GM21447 (cell line): ENCODE measurements around the gene CPED1.
"Not testable (repeated sequence)": the region's sequence is repeated elsewhere in the genome, so short reads cannot be mapped to it uniquely, and the experiment has no call there.

Source experiments
- ATAC-seq: cut with Tn5 transposase; IDR thresholded peaks from one replicate; pipeline ENCODE4 v1.9.1; 2021; ENCODE audit not compliant: unreplicated experiment

CPED1 gene

DNA sequence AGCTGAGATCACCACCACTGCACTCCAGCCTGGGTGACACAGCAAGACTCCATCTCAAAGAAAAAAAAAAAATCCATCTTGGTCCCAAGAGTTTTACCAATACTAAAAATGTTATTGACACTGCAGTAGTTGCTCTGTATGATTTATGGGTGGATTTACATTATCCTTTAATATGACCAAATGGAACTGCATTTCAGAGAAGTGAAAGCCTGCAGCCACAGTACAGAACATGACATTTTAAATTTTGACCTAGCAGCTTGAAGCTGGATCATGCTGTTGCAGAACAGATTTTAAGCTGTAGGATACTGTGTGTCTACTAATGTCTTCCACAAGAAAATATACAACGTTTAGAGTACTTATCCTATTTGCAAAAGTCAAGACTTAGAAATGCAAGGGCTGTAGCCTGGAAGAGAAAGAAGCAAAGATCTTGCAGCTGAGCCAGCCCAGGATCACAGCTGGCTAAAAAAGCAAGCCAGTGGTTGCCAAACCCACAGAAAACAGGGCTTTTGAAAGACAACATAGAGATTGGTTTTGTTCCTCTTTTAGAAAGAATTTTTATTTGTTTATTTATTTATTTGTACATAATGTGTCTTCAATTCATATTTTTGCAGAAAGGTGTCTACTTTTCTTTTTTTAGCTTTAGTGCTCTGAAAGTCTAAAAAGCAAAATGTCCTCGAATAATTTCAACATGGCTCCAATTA, 285.1 kb downstream of the CPED1 start:
- no peak for ATAC-seq

DNA sequence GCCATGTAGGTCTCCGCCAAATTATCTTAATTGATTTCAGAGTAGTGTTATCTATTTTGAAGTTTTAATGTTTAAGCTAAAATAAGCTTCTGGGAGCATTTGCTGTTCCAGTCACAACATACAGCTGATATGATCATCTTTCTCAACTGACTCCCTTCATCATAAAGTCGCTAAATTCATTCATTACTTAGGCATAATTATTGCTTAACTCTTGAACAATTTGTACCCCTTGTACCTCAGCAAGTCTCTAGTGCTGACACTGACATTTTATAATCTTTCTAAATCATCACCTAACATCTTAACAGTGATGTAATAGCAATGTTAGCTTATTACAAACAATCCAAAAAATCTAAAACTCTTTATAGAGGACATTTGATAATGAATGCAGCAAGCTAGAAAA, 286.0 kb downstream of the CPED1 start:
- ATAC-seq = no peak

DNA sequence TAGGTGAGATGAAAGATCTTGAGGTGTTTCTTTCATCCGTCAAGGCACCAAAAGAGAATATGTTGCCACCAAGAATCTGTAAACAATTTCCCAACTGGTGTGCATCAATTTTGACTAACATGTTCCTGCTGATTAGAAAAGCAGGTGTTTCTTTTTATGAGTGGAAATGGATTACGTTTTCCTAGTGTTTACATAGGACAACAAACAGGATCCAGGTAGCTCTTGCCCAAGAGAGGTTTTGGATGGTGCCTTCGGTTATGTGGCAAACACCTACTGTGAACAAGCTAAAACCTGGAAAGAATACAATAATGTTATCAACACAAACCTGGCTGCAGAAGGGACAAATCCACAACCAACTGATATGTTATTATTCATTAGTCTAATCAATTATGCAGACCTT, 286.7 kb downstream of the CPED1 start:
- ATAC-seq = no peak

DNA sequence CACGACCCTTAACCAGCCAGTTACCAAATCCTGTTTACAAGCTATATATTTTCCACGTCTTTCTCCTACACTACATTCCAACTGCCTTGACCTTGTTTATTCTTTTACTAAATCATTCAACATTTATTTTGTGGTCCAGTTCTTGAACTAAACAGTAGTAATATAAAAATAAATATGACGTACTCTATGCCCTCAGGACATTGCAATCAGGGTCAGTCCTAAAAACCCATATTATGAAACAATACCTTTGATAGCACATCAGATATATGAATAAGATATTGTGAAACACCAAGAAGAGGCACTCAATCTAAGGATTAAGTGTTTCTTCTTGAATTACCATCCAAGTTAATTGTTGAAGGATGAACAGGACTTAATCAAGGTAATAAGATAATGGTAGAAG, 287.8 kb downstream of the CPED1 start:
- no peak for ATAC-seq

DNA sequence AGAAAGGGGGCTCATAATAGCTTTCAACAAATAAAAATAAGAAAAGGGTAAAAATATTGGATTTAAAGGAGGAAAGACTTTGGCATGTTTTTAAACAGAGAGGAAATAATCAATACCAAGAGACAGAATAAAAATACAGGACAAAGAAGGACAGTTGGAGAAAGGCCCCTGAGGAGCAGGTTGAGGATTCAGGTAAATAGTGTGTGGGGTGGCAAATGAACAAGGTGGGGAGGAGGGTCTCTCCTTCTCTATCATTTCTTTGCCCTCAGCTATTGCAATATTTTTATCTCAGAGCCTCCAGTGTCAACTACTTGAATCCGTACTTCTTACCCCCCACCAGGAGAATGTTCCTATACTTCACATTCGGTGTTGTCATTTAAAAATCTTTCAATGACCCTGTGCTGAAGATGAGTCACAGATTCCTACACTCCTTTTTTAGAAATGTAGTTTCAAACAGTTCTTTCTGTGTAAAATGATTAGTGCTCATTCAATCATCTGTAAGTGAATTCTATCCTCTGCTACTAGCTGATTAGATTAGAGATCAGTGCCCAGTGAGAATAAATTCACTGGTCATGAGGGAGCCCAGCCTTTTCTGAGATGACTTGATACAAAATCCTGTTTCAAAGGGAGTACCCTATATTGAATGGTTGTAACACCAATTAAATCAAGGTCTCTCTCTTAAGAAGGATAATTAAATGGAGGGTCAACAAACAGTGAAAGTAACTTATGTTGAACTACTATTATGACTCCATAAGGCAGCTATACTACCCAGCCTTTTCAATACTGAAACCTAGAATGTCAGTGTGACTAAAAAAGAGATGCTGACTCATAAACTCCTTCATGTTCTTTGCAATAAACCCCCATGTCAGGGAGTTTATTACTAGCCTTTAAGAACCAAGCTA, 289.9 kb downstream of the CPED1 start:
- ATAC-seq = peak; percentile 100

DNA sequence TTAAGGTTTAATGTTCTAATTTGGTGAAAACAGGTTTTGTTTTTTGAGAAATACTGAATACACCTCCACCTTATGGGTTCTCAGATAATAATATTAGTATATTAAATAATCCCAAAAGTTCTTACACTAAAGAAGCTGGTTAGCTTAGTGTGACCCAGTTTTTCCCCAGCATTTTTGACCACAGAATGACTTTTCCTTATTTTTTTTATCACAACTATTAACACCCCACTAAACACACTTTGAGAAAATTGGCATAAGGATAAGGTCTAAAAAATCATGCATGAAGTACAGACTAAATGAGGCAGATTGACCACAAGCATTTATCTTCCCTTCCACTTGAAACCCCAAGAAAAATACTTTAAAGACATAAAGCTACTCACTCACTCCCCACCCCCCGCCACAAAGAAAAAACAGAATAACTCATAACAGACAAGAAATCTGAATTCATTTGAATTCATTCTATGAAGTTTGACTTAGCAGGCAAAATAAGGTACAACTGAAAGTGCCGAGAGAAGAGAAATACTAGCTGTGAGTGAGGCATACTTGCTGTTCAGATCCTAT, 290.6 kb downstream of the CPED1 start:
- no peak for ATAC-seq

DNA sequence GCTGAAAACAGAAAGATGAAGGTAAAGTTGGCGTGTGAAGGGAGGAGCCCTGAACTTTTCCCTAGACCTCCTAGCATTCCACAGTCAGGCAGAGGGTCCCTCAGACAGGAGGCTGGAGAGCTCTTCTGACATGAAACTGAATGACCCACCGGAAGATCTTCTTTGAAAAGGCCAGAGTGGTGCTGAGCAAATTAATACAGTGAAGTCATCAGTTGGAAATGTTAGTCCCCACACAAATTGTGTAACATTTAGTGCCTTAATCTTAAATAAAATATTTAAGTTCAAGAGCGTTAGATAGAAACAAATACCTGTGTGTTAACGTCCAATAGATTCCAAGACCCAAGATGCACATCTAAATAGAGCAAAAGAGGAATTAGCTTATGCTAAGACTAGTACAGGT, 291.3 kb downstream of the CPED1 start:
- no peak for ATAC-seq

DNA sequence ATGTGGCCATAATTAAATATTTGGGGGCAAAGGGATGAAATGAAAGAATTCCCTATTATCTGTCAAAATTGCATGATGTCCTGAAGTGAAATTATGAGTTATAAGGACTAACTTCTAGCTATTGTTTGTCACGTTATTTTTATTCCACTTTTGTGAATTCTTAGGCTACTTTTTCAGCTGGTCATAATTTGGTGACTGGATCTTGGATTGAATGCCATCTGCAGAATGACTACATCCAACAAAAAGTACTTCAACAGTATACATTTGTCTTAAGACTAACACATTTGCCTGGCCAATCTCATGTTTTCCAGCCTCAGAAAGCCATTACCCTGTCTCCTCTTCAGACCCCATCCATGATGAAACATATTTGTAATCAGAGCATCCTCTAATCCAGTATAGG, 292.1 kb downstream of the CPED1 start:
- ATAC-seq = no peak

DNA sequence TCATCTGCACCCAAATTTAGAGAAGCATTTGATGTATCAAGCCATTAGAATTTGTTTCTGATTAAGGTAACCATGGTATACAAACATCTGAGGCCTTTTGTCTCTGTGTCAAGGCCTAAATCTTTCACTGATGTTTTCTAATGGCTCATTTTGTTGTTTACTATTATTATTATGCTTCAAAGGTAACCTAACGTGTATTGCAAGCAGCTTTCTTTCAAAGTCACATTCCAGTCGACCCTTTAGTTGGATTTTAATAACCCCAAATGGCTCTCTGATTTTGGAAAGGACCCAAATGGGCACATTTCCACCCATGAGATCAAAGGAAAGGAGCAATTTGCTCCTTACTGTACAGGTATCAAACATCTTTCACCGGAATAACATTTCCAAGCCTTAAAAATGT, 293.6 kb downstream of the CPED1 start:
- no peak for ATAC-seq

DNA sequence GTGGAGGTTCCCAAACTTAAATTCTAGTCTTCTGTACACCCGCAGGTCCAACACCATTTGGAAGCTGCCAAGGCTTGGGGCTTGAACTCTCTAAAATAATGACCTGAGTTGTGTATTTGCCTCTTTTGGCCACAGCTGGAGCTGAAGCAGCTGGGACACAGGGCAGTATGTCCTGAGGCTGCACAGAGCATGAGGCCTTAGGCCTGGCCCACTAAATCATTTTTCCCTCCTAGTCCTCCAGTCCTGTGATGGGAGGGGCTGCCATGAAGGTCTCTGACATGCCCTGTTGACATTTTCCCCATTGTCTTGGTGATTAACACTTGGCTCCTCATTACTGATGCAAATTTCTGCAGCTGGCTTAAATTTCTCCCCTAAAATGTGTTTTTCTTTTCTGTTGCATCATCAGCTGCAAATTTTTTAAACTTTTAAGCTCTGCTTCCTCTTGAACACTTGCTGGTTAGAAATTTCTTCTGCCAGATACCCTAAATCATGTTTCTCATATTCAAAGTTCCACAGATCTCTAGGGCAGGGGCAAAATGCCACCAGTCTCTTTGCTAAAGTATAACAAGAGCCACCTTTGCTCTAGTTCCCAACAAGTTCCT, 296.7 kb downstream of the CPED1 start:
- ATAC-seq = no peak

DNA sequence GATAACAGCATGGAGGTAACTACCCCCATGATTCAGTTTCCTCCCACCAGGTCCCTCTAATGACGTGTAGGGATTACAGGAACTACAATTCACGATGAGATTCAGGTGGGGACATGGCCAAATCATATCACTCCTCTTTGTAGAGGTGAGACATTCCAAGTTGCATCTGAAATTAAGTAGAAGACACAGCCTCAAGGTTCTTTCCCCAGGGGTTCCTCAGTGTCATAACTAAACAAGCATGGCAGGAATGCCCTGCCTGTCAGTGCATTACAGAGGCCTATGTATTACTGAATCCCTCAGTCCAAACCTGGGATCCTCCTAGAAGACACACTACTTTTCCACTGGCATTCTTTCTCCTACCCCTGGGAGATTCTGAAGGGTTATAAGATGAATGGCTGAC, 297.7 kb downstream of the CPED1 start:
- ATAC-seq = no peak

DNA sequence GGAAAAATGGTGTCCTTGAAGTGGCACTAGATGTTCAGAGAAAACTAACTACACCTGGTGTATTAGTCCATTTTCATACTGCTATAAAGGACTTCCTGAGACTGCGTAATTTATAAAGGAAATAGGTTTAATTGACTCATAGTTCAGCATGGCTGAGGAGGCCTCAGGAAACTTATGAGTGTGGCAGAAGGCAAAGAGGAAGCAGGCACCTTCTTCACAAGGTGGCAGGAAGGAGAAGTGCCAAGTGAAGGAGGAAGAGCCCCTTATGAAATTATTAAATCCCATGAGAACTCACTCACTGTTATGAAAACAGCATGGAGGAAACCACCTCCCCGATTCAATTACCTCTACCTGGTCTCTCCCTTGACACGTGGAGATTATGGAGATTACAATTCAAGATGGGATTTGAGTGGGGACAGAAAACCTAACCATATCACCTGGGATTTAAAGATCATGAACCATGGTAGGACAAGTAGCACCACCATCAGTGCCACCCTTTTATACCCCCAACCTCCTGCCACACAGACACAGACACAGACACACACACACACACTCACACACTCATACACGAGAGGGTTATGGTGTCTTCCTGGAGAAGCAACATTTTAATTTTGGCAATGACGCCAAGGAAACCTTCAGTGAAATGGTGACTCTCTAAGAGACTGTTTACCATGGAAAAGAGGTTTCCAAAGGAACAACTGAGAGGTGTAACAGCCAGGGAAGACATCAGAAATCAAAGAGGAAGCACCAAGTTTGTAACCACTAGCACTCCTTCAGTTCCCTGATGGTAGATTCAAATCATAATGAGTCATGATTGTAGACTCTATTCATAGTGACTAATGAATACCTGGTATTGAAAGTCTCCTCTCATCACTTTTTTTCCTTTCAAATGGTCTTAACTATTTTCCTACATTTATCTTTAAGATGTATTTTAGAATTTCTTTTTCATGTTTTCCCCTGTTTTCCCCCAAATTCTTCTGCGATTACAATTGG, 298.5 kb downstream of the CPED1 start:
- no peak for ATAC-seq

DNA sequence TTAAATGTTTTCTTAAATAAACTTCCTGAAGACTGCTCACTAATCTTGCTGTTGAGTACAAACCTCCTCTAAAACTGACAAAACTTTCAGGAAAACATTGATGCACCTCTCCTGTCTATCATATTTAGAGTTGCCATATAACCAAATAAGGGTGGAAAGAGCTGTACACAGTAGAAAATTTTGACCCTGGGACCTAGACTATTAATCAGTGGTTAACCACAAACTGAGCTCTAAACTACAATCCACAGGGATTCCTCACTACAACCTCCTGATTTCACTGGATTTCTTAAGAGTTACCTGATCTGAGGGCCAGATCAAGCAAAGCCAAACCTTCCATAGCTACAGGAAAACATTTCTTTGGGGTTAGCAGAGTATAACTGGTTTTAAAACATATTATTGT, 300.4 kb downstream of the CPED1 start:
- ATAC-seq = no peak

DNA sequence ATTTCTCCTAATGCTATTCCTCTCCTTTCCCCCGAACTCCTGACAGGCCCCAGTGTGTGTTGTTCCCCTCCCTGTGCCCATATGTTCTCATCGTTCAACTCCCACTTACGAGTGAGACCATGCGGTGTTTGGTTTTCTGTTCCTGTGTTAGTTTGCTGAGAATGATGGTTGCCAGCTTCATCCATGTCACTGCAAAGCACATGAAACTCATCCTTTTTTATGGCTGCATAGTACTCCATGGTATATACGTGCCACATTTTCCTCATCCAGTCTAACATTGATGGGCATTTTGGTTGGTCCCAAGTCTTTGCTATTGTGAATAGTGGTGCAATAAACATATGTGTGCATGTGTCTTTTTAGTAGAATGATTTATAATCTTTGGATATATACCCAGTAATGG, 301.4 kb downstream of the CPED1 start:
- not testable (repeated sequence) for ATAC-seq

DNA sequence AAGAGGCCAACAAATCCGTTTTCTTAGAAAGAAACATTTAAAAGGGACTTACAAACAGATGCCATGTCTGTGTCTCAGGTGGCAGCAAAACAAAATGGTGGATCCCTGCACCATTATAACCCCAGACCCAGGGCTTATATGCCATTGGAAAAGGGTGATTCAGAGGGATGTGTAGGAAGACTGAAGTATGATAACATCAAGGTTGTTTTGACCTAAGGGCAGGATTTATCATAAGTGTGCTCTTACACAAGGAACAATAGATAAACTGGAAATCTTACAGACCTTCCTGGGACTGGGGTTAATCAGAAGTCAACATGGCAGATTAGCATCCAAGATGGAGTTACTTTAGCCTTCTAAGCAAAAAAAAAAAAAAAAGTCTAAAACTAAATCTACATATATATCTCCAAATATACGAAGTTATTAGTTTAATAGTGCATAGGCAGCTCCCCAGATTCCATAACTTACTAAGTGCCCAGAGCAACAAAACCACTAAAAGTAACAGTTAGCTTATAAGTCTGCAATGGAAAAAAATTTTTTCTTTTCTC, 306.0 kb downstream of the CPED1 start:
- no peak for ATAC-seq

DNA sequence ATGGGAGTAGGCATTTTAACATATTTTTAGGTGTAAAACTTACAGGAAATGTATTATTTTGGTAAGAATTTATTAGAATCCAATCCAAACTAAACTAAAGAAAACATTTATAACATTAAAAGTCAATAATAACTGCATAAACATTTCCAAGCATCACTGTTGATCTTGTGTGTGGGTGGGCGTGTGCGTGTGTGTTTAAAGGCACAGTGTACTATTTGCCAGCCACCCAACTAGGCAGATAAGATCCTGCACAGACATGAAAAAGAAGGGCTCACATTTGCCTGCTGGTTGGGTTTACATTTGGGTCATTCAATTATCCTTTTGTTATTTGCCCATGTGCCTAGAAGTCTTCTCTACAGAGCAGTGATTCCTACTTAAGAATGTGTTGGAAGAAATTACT, 309.3 kb downstream of the CPED1 start:
- ATAC-seq = no peak

DNA sequence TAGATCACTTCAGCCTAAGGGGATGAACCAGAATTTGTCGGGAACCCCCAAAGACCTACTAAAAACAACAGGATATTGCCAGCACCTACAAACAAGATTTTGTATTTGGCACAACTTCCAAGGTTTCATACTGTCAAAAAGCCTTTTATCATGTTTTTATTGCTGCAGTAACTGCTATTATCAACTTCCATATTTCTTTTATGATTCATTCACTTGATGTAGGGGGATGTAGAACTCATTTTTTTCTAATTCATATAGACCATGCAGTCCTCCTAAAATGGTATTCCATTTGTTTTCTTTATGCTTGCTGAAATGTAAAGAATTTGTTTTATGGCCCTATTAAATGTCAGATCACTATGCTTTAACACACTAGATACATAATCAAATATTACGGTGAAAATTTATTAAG, 310.3 kb downstream of the CPED1 start:
- no peak for ATAC-seq

DNA sequence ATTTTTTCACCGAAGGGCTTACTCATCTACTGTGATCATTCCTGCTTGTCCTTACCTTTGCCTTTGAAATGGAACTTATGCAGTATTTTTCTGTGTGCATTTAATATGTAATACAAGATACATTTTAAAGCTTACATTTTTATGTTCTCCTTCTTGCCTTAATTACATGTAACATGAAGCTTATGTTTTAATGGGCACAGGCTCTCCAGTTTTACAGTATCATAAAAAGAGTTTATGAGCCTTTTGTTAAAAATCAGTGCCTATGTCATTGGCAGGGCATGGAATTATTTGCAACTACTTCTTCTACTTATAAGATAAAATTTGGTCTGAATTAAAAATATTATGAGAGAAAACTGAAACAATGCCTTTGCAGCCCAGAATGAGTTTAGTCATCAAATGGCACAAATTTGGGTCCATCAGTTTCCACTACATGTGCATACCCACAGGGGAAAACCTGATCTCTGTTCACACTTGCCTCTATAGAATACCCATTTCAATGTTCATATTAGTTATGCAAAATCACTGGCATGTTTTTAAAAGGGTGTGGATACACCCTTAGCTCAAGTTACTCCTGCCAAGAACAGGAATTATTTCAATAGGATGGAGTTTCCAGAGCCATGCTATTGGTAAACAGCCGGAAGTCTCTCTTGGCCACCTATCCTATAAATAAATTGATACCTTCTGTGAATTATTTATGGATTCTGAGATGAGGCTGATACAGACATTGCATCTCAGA, 312.3 kb downstream of the CPED1 start:
- no peak for ATAC-seq

DNA sequence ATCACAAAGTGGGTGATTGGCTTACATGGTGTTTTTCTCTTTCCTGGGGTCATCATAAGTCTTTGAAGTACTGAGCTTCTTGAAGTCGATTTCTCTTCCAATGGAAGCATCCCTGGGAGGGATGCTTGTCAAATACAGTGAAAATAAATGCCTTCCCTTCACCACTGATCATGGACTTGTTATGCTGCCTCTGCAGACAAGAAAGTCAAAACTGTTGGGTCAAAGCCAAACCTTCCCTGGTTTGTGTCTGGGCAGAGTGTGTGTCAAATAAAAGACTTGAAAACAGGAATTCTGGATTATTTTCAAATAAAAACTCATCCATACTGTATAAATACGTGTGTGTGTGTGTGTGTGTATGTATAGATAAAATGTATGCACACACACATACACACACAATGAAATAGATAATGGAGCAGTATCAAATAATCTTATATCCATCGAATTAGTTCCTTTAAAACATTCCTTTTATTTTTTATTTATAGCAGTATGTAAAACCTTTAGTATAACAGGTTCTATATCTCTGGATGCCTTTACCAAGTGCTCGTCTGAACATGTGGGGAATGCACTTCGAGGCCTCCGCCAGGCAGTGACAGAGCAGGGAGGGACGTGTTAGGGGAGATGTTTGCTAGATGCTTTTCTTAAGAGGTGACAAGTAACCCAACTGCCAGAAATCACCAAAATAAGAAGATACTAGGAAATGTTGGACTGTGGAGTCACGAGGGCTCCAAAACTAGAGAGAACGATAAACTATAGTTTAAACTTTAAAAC, 313.1 kb downstream of the CPED1 start:
- ATAC-seq = no peak
